HG03103 (cell line): ENCODE data around the gene PXMP4.

ENCODE experiments used
- ATAC-seq: cut with Tn5 transposase; IDR thresholded peaks from one replicate; pipeline ENCODE4 v1.9.1; 2021; ENCODE audit warnings: low read depth; ENCODE audit not compliant: unreplicated experiment

Gene PXMP4

GRCh38 chr20:33732166-33732970 lies 12.3 kb upstream of the PXMP4 start:
- ATAC-seq = peak; percentile 49

DNA sequence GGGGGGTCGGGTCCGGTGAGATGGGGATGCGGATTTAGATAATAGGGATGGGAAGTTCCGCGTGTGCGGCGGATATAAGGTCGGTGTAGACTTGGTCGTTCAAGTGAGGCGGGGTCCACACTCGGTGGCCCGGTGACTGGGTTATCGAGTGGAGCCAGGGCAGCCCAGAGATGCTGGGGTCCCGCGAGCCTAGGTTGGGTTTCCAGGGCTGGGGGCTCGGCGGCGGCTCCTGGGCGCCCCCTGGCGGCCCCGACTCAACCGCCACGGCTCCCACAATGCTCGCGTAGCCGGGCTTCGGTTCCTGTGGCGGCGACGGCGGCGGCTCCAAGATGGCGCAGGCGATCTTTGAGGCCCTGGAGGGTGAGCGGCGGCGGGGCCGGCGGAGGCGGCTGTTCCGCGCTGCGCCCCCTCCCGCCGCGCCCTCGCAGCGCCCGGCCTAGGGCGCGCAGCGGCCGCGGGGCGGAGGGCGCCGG lies 11.6 kb upstream of the PXMP4 start, which contains the start of gene ZNF341:
Gene ZNF341 (plus strand): TSS at position 304 of the 473 bp plus-strand sequence. CDS start 26 bp downstream, at position 330.
- ATAC-seq = peak; percentile 68

DNA sequence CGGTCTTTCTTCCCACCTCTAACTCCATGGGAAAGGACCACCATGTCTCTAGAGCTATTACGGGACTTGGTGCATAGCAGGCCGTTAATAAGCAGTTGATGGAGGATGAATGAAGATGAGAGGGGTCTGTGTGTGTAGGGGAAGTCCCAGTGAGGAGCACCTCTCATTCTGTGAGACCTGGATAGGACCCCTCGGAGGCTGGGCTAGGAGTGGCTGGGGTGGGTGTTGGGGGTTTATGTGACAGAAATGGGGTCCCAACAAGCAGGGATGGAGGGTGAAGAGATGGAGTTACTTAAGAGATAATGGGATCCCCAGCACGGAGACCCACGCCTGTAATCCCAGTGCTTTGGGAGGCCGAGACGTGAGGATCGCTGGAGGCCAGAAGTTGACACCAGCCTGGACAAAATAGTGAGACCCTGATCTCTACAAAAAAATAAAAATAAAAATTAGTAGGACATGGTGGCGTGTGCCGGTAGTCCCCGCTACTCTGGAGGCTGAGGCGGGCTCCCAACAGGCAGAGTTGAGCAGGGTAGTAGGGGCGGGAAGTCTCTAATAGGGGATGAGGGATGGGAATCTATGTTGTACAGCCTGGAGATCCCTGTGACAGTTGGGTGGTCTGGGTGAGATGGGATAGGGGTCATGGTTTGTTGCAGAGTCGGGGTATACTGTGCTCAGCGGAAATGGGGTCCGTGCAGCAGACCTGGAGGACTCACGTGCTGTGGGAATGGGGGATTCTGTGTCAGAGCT lies 11.0 kb upstream of the PXMP4 start:
- ATAC-seq = no peak

GRCh38 chr20:33729101-33729500 lies 9.0 kb upstream of the PXMP4 start:
- ATAC-seq = no peak

- no peak for ATAC-seq
These were observed 8.4 kb upstream of the PXMP4 start for GRCh38 chr20:33728463-33728862.

DNA sequence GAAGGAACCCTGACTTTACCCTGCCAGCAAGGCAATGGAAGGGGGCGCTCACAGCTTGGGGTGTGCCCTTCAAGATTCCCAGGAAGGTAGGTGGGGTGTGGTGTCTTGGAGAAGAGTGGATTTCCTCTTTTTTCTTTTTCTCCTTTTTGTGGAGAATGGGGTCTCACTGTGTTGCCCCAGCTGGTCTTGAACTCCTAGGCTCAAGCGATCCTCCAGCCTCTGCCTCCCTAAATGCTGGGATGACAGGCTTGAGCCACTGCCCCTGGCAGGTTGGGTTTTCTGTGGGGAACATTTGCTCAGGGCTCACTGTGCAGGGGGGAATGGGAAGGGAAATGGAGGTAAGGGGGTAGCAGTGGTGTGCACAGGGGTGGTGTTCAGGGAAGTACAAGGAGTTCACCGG lies 7.7 kb upstream of the PXMP4 start:
- ATAC-seq = no peak

- ATAC-seq = no peak
These were observed 7.0 kb upstream of the PXMP4 start for GRCh38 chr20:33727115-33727479.

DNA sequence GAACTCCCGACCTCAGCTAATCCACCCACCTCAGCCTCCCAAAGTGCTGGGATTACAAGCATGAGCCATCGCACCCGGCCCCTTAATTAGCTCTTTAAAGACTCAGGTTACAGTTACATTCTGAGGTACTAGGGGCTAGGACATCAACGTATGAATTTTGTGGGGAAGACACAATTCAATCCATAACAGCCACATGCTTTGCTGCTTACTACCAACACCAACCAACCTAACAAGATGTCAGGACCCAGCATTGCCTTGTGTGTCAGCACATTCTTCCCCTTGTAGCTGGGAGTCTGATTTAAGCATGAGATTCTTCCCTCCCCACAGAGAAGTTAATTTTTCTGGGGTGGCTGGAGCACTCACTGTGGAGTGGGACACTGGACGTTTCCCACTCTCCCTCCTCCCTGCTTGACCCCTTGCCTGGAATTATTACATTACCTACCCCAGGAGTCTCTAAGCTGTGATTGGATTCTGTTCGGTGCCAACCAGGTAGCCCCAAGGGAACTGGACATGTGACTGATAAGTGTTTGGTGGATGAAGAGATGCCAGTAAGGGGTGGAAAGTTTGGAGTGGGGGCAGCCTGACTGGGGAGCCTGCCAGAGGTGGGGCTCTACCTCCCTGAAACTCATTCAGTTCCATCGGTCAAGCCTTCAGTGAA lies 5.6 kb upstream of the PXMP4 start:
- ATAC-seq = no peak

DNA sequence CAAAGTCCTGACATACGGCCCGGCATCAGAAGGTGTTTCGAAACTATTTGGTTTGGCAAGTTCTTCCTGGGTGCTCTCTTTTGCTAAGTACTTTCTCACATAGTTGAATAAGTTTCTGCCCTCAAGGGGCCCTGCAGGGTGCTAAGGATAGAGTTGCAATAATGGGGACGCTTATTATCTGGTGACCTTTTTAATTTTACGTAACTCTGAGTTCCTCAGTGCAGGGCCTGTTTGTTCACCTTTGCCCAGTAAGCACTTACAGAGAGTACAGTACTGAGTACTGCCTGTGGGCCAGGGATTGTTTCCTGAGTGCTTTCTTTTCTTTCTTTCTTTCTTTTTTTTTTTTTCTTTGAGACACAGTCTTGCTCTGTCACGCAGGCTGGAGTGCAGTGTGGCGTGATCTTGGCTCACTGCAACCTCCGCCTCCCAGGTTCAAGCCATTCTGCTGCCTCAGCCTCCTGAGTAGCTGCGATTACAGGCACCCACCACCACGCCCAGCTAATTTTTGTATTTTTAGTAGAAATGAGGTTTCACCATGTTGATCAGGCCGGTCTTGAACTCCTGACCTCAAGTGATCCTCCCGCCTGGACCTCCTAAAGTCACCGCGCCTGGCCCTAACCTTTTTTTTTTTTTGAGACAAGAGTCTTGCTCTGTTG lies 4.5 kb upstream of the PXMP4 start:
- no peak for ATAC-seq

DNA sequence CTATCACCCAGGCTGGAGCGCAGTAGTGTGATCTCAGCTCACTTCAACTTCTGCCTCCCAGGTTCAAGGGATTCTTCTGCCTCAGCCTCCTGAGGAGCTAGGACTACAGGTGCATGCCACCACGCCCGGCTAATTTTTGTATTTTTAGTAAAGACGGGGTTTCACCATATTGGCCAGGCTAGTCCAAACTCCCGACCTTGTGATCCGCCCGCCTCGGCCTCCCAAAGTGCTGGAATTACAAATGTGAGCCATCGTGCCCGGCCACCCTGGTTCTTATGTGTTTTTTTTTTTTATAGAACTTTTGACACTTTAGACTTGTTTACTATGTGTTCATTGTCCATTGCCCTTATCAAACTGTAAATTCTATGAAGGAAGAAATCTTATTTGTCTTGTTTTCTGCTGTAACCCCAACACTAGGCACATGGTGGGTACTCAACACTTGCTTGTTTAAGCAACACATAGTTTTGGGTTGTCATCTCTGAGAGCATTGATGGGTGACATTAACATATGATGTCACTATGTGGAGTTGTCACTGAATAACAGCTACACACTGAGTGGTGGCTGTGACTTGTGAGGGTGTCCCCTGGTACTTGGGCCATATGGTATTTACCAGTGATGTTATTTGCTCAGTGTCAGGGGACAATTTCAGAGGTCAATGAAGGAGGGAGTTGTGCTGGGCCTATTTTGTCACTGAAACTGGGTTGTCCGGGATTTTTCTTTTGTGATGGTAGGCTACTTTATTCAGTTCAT lies 1.5 kb upstream of the PXMP4 start:
- ATAC-seq = no peak

DNA sequence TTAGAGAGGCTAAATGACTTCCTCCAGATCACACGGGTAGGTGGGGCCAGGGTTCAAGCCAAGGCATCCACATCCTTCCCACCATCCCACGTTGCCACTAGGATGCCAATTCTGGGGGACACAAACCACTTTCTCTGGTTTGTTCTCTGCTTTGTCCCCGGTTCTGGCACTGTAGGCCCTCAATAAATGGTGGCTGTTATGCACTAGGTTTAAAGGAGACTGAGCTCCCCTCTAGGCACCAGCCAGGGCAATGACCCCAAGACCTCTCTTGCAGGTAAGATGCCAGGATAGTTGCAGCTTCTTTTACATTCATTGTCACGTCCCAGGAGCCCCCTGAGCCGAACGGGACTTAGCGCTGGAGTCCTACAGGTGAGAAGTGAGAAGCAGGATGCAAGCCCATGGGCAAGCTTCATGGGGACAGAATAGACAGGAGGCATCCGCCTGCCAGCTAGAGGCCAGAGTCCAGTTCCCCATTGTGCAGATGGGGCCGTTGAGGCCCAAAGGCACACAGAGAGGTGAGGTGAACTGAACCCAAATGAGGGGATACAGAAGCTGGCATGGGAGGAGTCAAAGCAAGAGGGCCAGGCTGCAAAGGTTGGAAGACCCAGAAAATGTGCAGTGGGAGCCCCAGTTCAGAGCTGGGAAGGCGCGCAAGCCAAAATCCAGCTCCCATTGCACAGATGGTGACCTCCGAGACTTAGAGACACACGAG lies 677 bp downstream of the PXMP4 start:
- no peak for ATAC-seq

- ATAC-seq = no peak
These were observed 3.6 kb downstream of the PXMP4 start for GRCh38 chr20:33716498-33716897.

- ATAC-seq = no peak
These were observed 6.2 kb downstream of the PXMP4 start for GRCh38 chr20:33713865-33714367.

- ATAC-seq = no peak
These were observed 8.7 kb downstream of the PXMP4 start for GRCh38 chr20:33711446-33711738.

DNA sequence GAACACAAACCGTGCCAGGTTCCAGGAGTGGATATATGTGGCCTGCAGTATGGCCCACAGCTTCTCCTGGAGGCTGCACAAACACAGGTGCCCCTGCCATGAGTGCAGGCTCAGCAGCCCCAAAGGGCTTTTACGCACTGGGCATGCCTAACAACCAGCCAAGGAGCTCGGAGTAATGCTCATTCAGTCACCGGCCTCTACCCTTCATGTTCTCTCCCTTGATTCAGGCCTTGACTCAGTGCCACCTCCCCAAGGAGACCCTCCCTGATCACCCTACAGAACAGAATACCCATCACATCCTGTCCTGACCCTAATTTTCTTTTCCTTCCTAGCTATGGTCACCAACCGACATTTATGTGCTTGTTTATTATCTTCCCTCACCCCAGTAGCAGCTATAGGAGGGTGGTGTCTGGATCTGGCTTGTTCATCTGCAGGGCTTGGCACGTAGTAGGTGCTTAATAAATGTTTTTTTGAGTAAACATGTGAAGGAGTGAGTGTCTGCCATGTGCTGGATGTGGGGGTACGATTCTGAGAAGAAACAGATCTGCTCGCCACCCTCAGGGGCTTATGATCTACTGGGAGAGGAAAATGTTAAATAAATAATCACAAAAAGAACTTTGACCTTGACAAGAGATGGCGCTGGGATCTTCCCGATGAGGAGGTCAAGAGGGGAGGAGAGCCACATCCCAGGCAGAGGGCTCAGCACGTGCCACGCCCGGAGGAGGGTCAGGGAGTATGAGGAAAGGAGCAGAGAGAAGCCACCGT lies 9.2 kb downstream of the PXMP4 start:
- ATAC-seq = no peak

- ATAC-seq = no peak
These were observed 10.1 kb downstream of the PXMP4 start for GRCh38 chr20:33709905-33710541.

GRCh38 chr20:33709398-33709797 lies 10.7 kb downstream of the PXMP4 start:
- ATAC-seq = no peak

DNA sequence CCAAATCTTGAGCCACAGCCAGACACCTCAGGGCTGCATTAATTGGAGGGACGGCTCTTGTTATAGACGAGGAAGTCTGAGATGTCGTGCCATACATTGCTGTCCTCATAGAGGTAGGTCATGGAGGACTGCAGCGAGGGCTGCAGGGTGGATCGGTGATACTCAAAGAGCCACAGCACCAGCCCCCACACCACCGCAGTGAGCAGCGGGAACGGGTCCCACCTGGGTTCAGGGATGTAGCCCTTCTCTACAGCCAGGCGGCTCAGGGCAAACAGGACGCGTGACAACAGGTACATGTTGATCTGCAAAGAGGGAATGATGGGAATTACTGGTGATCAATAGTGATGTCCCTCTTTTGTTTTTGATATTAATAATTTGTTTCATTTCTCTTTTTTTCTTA lies 12.4 kb downstream of the PXMP4 start:
- no peak for ATAC-seq
